Keratinocyte (primary cell): ENCODE measurements around the gene MEGF11. TPM values are rescaled to one million over a fixed set of nuclear protein-coding genes. Genes with fewer than 3 reads are reported as not detected.

ENCODE experiments used
- DNase-seq: peaks from one replicate; pipeline ENCODE4 v3.0.0-alpha.2; 2011; ENCODE audit warnings: low read depth, missing footprints, low spot score
- FAIRE-seq: peaks from 2 replicates; lab custom pipeline; 2011; peaks lifted over from hg19 to GRCh38; lab: Jason Lieb, UNC
- H2AFZ ChIP-seq: 2 replicates; pipeline ENCODE4 v1.6.0; 2012; ENCODE audit warnings: low read length, control low read depth, inconsistent platforms; ENCODE audit not compliant: control insufficient read depth
- H3K27ac ChIP-seq: 2 replicates; pipeline ENCODE4 v1.5.1; 2011; ENCODE audit warnings: low read length; ENCODE audit not compliant: control insufficient read depth, insufficient read depth
- H3K27me3 ChIP-seq: 3 replicates; pipeline ENCODE4 v1.6.0; 2011; ENCODE audit warnings: low read length; ENCODE audit not compliant: control insufficient read depth, insufficient read depth; ENCODE audit errors: extremely low read depth
- H3K36me3 ChIP-seq, 2 experiments: 2 replicates in 1 of 2; 3 replicates in 1 of 2; pipeline ENCODE4 v1.5.1; 2011; ENCODE audit warnings: low read length in 2 of 2, mild to moderate bottlenecking in 1 of 2; ENCODE audit not compliant: control insufficient read depth in 2 of 2, insufficient read depth in 2 of 2; ENCODE audit errors: extremely low read depth in 1 of 2
- H3K4me1 ChIP-seq: 3 replicates; pipeline ENCODE4 v1.5.1; 2011; ENCODE audit warnings: low read length; ENCODE audit not compliant: control insufficient read depth, insufficient read depth; ENCODE audit errors: extremely low read depth
- H3K4me2 ChIP-seq: 3 replicates; pipeline ENCODE4 v1.6.0; 2011; ENCODE audit warnings: low read depth, low read length; ENCODE audit not compliant: control insufficient read depth, insufficient read depth; ENCODE audit errors: extremely low read depth
- H3K4me3 ChIP-seq, 3 experiments: fragments of 200-600 bp in 1 of 3; sonication (generic) in 1 of 3; 2 replicates in 2 of 3; 3 replicates in 1 of 3; pipeline ENCODE4 v1.5.1; 2011 to 2016; ENCODE audit warnings: low read length in 3 of 3, mild to moderate bottlenecking in 3 of 3, control low read depth in 2 of 3, inconsistent platforms in 1 of 3, low read depth in 1 of 3, mixed read lengths in 1 of 3, mixed run types in 1 of 3, moderate library complexity in 1 of 3; ENCODE audit not compliant: control insufficient read depth in 2 of 3, insufficient read depth in 2 of 3; ENCODE audit errors: extremely low read depth in 1 of 3
- H3K79me2 ChIP-seq: 2 replicates; pipeline ENCODE4 v1.6.0; 2012; ENCODE audit warnings: low read length; ENCODE audit not compliant: control insufficient read depth, insufficient read depth
- H3K9ac ChIP-seq: 3 replicates; pipeline ENCODE4 v1.6.0; 2011; ENCODE audit warnings: low read length; ENCODE audit not compliant: control insufficient read depth, insufficient read depth; ENCODE audit errors: extremely low read depth
- H3K9me1 ChIP-seq: 3 replicates; pipeline ENCODE4 v1.6.0; 2011; ENCODE audit warnings: low read length; ENCODE audit not compliant: control insufficient read depth, insufficient read depth; ENCODE audit errors: extremely low read depth
- H3K9me3 ChIP-seq: 2 replicates; pipeline ENCODE4 v1.5.1; 2012; ENCODE audit warnings: low read depth, low read length; ENCODE audit not compliant: control insufficient read depth
- H4K20me1 ChIP-seq: 3 replicates; pipeline ENCODE4 v1.6.0; 2011; ENCODE audit warnings: low read length; ENCODE audit not compliant: control insufficient read depth, insufficient read depth; ENCODE audit errors: extremely low read depth
- EZH2 ChIP-seq: IDR thresholded peaks from one replicate; pipeline ENCODE4 v1.6.1; 2012; ENCODE audit warnings: inconsistent platforms, mild to moderate bottlenecking, low read length, moderate library complexity
- dilution Hi-C: fragments of 300-500 bp; cut with MboI; formaldehyde crosslinking; loops from one replicate; pipeline ENCODE4 v1.7.0; 2020; ENCODE audit warnings: low sequenced_read_pairs; ENCODE audit not compliant: extremely low pct_ligation_motif_present
- polyA plus RNA-seq, 5 experiments: library from polyadenylated mRNA; depleted of rRNA in 3 of 5; stranded (reverse) in 3 of 5; stranded (forward) in 1 of 5; unstranded in 1 of 5; fragments of >200 nt; gene quantifications; 1 replicate in 1 of 5; 2 replicates in 3 of 5; 3 replicates in 1 of 5; pipeline versions ENCODE4 v1.2.1 to v1.2.3, GENCODE V29; 2011 to 2012; ENCODE audit warnings: missing spikeins in 2 of 5, low read depth in 1 of 5, low replicate concordance in 1 of 5
- TF ChIP-seq, protein P1 (sequence below), 3 experiments: IDR thresholded peaks in 1 of 3; conservative IDR thresholded peaks in 1 of 3; optimal IDR thresholded peaks in 1 of 3; 2 replicates in 2 of 3; 3 replicates in 1 of 3; pipeline versions ENCODE3 to v1.5.1; 2011; ENCODE audit warnings: low read length in 3 of 3, mild to moderate bottlenecking in 3 of 3, moderate library complexity in 2 of 3, control low read depth in 1 of 3, inconsistent platforms in 1 of 3; ENCODE audit not compliant: insufficient read depth in 2 of 3; ENCODE audit errors: extremely low read depth in 1 of 3

Gene MEGF11
- polyA plus RNA-seq, 1 donor (not counting 4 experiments of a cell fraction or from before 2014, with no cell fraction given): not detected

DNA sequence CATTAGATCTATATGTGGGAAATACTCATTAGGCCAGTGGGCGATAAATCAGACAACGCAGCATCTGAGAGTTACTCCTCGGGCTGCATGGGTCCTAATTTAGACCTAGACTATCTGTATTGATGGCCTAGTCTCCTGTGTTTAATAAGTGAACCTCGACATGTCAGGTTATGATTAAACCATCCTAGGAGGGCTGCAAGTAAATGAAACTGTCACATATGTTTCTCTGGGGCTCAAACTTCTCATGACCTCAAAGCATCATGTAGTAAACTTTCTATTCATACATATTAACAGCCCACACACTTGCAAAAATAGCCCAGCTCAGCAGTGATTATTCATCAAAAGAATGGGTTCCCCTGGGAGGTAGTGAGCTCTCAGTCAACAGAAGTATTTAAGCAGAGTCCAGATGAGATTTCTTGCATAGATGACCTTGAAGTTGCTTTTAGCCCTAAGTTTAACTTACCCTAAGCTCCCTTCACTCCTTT is 332.7 kb downstream of the MEGF11 start:
- dilution Hi-C loops: no loop called here
- no peaks in the 10 kb centered on the region for H3K79me2 ChIP-seq
- TF ChIP-seq, protein P1, sequence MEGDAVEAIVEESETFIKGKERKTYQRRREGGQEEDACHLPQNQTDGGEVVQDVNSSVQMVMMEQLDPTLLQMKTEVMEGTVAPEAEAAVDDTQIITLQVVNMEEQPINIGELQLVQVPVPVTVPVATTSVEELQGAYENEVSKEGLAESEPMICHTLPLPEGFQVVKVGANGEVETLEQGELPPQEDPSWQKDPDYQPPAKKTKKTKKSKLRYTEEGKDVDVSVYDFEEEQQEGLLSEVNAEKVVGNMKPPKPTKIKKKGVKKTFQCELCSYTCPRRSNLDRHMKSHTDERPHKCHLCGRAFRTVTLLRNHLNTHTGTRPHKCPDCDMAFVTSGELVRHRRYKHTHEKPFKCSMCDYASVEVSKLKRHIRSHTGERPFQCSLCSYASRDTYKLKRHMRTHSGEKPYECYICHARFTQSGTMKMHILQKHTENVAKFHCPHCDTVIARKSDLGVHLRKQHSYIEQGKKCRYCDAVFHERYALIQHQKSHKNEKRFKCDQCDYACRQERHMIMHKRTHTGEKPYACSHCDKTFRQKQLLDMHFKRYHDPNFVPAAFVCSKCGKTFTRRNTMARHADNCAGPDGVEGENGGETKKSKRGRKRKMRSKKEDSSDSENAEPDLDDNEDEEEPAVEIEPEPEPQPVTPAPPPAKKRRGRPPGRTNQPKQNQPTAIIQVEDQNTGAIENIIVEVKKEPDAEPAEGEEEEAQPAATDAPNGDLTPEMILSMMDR (optimal IDR thresholded peaks at IDR 0.05 in 1 of 3, IDR thresholded peaks at IDR 0.05 in 1 of 3, conservative IDR thresholded peaks at IDR 0.05 in 1 of 3; ENCODE audit: extremely low read depth in 1 of 3, insufficient read depth in 2 of 3, low read length in 3 of 3): no peak
- no peak for TF ChIP-seq EZH2
- H3K4me2 ChIP-seq: no peak overlapping the region
- H3K4me1 ChIP-seq: no peaks in the 10 kb centered on the region
- no peaks in the 10 kb centered on the region for H4K20me1 ChIP-seq
- no peak overlapping the region for H3K27ac ChIP-seq
- no peaks in the 10 kb centered on the region for H3K9me1 ChIP-seq
- DNase-seq (no peak), FAIRE-seq (no peak)
- H3K9ac ChIP-seq: no peak overlapping the region
- H2AFZ ChIP-seq: no peak overlapping the region
- H3K4me3 ChIP-seq: no peak overlapping the region
- no peaks in the 10 kb centered on the region for H3K9me3 ChIP-seq
- H3K36me3 ChIP-seq: peaks cover 0 to 4% of the 10 kb centered on the region in 2 experiments
- no peaks in the 10 kb centered on the region for H3K27me3 ChIP-seq

DNA sequence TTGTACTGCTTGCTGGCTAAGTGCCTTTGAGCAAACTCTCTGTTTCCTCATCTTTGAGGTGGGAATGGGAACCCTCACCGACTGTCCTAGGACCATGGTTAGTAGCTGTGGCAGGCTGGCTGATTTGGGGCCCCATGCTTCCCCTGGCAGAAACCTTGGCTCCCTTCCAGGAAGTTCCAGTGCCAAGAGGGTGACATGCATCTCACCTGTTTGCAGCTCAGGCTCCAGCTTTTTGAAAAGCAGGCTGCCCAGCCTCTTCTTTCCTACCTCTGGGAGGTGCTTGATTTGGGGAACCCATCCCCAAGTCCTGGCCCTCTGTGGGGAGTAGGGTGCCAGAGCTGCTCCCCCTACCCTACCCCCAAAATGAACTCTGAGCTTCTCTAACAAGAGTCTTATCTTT is 333.4 kb downstream of the MEGF11 start:
- Histone ChIP-seq H3K4me3 (no peak overlapping the region), H3K27me3 (no peaks in the 10 kb centered on the region), H3K9ac (no peak overlapping the region), H3K9me1 (no peaks in the 10 kb centered on the region), H4K20me1 (no peaks in the 10 kb centered on the region), H3K9me3 (no peaks in the 10 kb centered on the region), H3K27ac (no peak overlapping the region), H3K4me2 (no peak overlapping the region), H3K4me1 (no peaks in the 10 kb centered on the region), H2AFZ (no peak overlapping the region), H3K36me3 (peaks cover 0 to 6% of the 10 kb centered on the region in 2 experiments), H3K79me2 (no peaks in the 10 kb centered on the region)
- TF ChIP-seq, protein P1 (optimal IDR thresholded peaks at IDR 0.05 in 1 of 3, IDR thresholded peaks at IDR 0.05 in 1 of 3, conservative IDR thresholded peaks at IDR 0.05 in 1 of 3; ENCODE audit: extremely low read depth in 1 of 3, insufficient read depth in 2 of 3, low read length in 3 of 3): no peak
- TF ChIP-seq EZH2: no peak
- DNase-seq (no peak), FAIRE-seq (no peak)
- dilution Hi-C loops: no loop called here
